Loucy (cell line): ENCODE measurements around the gene GPR35.

Experiments used
- H2AFZ ChIP-seq: fragments of 200-600 bp; sonication (generic); 2 replicates; pipeline ENCODE4 v1.6.0; 2016; ENCODE audit warnings: antibody characterized with exemption, mild to moderate bottlenecking, low read length, moderate library complexity
- H3F3A ChIP-seq: fragments of 200-600 bp; 2 replicates; pipeline ENCODE4 v1.6.0; 2016; ENCODE audit warnings: antibody characterized with exemption, low read depth, mild to moderate bottlenecking
- H3K27me3 ChIP-seq: fragments of 200-600 bp; sonication (generic); 2 replicates; pipeline ENCODE4 v1.6.1; 2014; ENCODE audit warnings: low read length, mild to moderate bottlenecking; ENCODE audit not compliant: insufficient read depth, poor library complexity, severe bottlenecking
- H3K36me3 ChIP-seq: fragments of 200-600 bp; sonication (generic); 2 replicates; pipeline ENCODE4 v1.6.1; 2016; ENCODE audit warnings: low read length; ENCODE audit not compliant: insufficient read depth
- H3K4me1 ChIP-seq: fragments of 200-600 bp; sonication (generic); 2 replicates; pipeline ENCODE4 v1.5.1; 2014; ENCODE audit warnings: low read length, mild to moderate bottlenecking; ENCODE audit not compliant: insufficient read depth, poor library complexity, severe bottlenecking
- H3K4me2 ChIP-seq: fragments of 200-600 bp; sonication (generic); 2 replicates; pipeline ENCODE4 v1.6.0; 2014; ENCODE audit warnings: antibody characterized with exemption, low read length, low read depth, mild to moderate bottlenecking; ENCODE audit not compliant: poor library complexity, severe bottlenecking
- H3K4me3 ChIP-seq: fragments of 200-600 bp; sonication (generic); 2 replicates; pipeline ENCODE4 v1.5.1; 2014; ENCODE audit warnings: low read length, mild to moderate bottlenecking, mixed read lengths; ENCODE audit not compliant: poor library complexity, severe bottlenecking
- H3K79me2 ChIP-seq: fragments of 200-600 bp; sonication (generic); 2 replicates; pipeline ENCODE4 v1.6.1; 2014; ENCODE audit warnings: low read length; ENCODE audit not compliant: insufficient read depth
- H3K9ac ChIP-seq: fragments of 200-600 bp; sonication (generic); 2 replicates; pipeline ENCODE4 v1.6.0; 2014; ENCODE audit warnings: mild to moderate bottlenecking, low read depth, low read length, moderate library complexity; ENCODE audit not compliant: poor library complexity, severe bottlenecking
- H3K9me2 ChIP-seq: fragments of 200-600 bp; sonication (generic); replicated peaks from 2 replicates; pipeline ENCODE4 v1.6.1; 2016; ENCODE audit warnings: low read depth, low read length, mixed read lengths
- H3K9me3 ChIP-seq: fragments of 200-600 bp; sonication (generic); 2 replicates; pipeline ENCODE4 v1.6.1; 2014; ENCODE audit warnings: mild to moderate bottlenecking, antibody characterized with exemption, low read length, low read depth; ENCODE audit not compliant: insufficient read depth
- H4K20me1 ChIP-seq: fragments of 200-600 bp; sonication (generic); 2 replicates; pipeline ENCODE4 v1.6.0; 2014; ENCODE audit warnings: antibody characterized with exemption, low read length, mild to moderate bottlenecking; ENCODE audit not compliant: insufficient read depth, poor library complexity, severe bottlenecking
- EZH2phosphoT487 ChIP-seq: fragments of 200-600 bp; IDR thresholded peaks from 2 replicates; pipeline ENCODE4 v1.6.1; 2018; ENCODE audit warnings: antibody characterized with exemption, mild to moderate bottlenecking, moderate library complexity, borderline replicate concordance
- TF ChIP-seq, protein P1 (sequence below): fragments of 200-600 bp; sonication (generic); conservative IDR thresholded peaks from 2 replicates; pipeline ENCODE4 v1.5.1; 2014; ENCODE audit warnings: mild to moderate bottlenecking, antibody characterized with exemption, low read length

The GPR35 gene

GRCh38 chr2:240662681-240663080 lies 37.4 kb downstream of the GPR35 start:
- Histone ChIP-seq H3K4me3 (no peak overlapping the region), H2AFZ (no peak overlapping the region), H3K27me3 (no peaks in the 10 kb centered on the region), H3K79me2 (no peaks in the 10 kb centered on the region), H3K4me1 (no peaks in the 10 kb centered on the region), H3F3A (no peaks in the 10 kb centered on the region), H4K20me1 (no peaks in the 10 kb centered on the region), H3K36me3 (no peaks in the 10 kb centered on the region), H3K9me2 (no peaks in the 10 kb centered on the region), H3K4me2 (no peak overlapping the region), H3K9ac (no peak overlapping the region), H3K9me3 (0 out of 2 replicates have a peak, but pooled peaks cover 3% of the 10 kb centered on the region)
- TF ChIP-seq, protein P1, sequence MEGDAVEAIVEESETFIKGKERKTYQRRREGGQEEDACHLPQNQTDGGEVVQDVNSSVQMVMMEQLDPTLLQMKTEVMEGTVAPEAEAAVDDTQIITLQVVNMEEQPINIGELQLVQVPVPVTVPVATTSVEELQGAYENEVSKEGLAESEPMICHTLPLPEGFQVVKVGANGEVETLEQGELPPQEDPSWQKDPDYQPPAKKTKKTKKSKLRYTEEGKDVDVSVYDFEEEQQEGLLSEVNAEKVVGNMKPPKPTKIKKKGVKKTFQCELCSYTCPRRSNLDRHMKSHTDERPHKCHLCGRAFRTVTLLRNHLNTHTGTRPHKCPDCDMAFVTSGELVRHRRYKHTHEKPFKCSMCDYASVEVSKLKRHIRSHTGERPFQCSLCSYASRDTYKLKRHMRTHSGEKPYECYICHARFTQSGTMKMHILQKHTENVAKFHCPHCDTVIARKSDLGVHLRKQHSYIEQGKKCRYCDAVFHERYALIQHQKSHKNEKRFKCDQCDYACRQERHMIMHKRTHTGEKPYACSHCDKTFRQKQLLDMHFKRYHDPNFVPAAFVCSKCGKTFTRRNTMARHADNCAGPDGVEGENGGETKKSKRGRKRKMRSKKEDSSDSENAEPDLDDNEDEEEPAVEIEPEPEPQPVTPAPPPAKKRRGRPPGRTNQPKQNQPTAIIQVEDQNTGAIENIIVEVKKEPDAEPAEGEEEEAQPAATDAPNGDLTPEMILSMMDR = no peak
- no peak for TF ChIP-seq EZH2phosphoT487

GRCh38 chr2:240663546-240664190 lies 38.4 kb downstream of the GPR35 start:
- Histone ChIP-seq H4K20me1 (no peaks in the 10 kb centered on the region), H3K9ac (no peak overlapping the region), H3F3A (no peaks in the 10 kb centered on the region), H3K9me2 (no peaks in the 10 kb centered on the region), H3K36me3 (no peaks in the 10 kb centered on the region), H3K9me3 (0 out of 2 replicates have a peak, but pooled peaks cover 3% of the 10 kb centered on the region), H3K27me3 (no peaks in the 10 kb centered on the region), H2AFZ (no peak overlapping the region), H3K4me2 (no peak overlapping the region), H3K4me3 (no peak overlapping the region), H3K4me1 (no peaks in the 10 kb centered on the region), H3K79me2 (no peaks in the 10 kb centered on the region)
- TF ChIP-seq, protein P1 = no peak; the same call in 1 of the 2 replicates
- no peak for TF ChIP-seq EZH2phosphoT487

GRCh38 chr2:240664622-240665021 lies 39.3 kb downstream of the GPR35 start:
- H3K79me2 ChIP-seq = no peaks in the 10 kb centered on the region
- no peak overlapping the region for H3K4me2 ChIP-seq
- H3K9me3 ChIP-seq = 0 out of 2 replicates have a peak, but pooled peaks cover 3% of the 10 kb centered on the region
- H3K9me2 ChIP-seq = no peaks in the 10 kb centered on the region
- H3K36me3 ChIP-seq = no peaks in the 10 kb centered on the region
- H2AFZ ChIP-seq = no peak overlapping the region
- H4K20me1 ChIP-seq = no peaks in the 10 kb centered on the region
- no peaks in the 10 kb centered on the region for H3F3A ChIP-seq
- H3K9ac ChIP-seq = no peak overlapping the region
- H3K4me1 ChIP-seq = no peaks in the 10 kb centered on the region
- TF ChIP-seq, protein P1 = no peak
- TF ChIP-seq EZH2phosphoT487 = no peak
- no peaks in the 10 kb centered on the region for H3K27me3 ChIP-seq
- no peak overlapping the region for H3K4me3 ChIP-seq
